Measurements from ENCODE around the gene IQSEC1. TPM values are rescaled to one million over a fixed set of nuclear protein-coding genes. Genes with fewer than 3 reads are reported as not detected.
A peak's percentile ranks its signal among the peaks of the same experiment; 100 is the strongest.

IQSEC1 gene
- total RNA-seq, 1 donor from 2014 or later: 31.3 TPM

DNA sequence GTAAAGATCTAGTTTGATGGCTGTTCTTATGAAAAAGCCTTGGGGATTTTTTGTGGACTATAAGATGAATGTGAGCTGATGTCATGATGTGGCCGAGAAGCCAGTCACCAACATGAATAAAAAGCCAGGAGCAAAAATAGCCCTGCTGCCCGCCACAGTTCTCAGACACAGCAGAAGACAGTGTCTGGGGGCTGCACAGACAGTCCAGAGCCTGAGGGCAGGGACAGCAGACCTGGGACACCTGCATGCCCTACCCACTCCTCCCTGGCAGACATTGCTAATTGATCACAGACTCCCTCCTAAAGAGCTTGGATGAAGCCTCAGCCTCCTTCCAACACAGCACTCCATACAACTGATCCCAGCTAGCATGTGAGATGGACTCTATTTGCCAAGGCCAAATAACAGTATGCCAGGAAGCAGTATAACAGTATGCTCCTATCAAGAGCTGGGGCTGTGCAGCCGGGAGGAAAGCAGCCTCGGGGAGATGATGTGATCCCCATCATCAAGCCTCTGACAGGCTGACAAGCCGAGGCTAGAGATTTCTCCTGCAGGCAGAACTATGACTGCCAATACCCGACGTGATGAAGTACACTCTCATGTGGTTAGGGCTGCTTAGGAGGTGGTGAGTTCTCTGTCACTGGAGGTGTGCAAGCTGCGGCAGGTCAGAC, 126.4 kb downstream of the IQSEC1 start:
- no peaks in the 10 kb centered on the region for H3K36me3 Mint-ChIP-seq (ENCODE audit: low read depth)
- no peaks in the 10 kb centered on the region for H3K9me3 Mint-ChIP-seq
- TF ChIP-seq CTCF (conservative IDR thresholded peaks at IDR 0.05): no peak
- H3K27me3 Mint-ChIP-seq (ENCODE audit: low read depth): no peaks in the 10 kb centered on the region
- no peak overlapping the region for H3K27ac Mint-ChIP-seq (ENCODE audit: unreplicated experiment)
- DNase-seq (ENCODE audit: low read depth, low spot score): no peak
- no peak overlapping the region for H3K4me3 Mint-ChIP-seq
- H3K4me1 Mint-ChIP-seq: peaks cover 29% of the 10 kb centered on the region

- H3K9me3 Mint-ChIP-seq: no peaks in the 10 kb centered on the region
- peaks cover 29% of the 10 kb centered on the region for H3K4me1 Mint-ChIP-seq
- H3K27me3 Mint-ChIP-seq (ENCODE audit: low read depth): no peaks in the 10 kb centered on the region
- peak overlapping the region; percentile 58 for H3K27ac Mint-ChIP-seq (ENCODE audit: unreplicated experiment)
- H3K36me3 Mint-ChIP-seq (ENCODE audit: low read depth): no peaks in the 10 kb centered on the region
- H3K4me3 Mint-ChIP-seq: no peak overlapping the region
- TF ChIP-seq CTCF (conservative IDR thresholded peaks at IDR 0.05): no peak
- no peak for DNase-seq (ENCODE audit: low read depth, low spot score)
These were observed 127.0 kb downstream of the IQSEC1 start for GRCh38 chr3:12946251-12946648.

GRCh38 chr3:12944849-12945248, 128.4 kb downstream of the IQSEC1 start:
- peak overlapping the region; percentile 47 for H3K4me3 Mint-ChIP-seq
- peak overlapping the region; percentile 82 for H3K27ac Mint-ChIP-seq (ENCODE audit: unreplicated experiment)

DNA sequence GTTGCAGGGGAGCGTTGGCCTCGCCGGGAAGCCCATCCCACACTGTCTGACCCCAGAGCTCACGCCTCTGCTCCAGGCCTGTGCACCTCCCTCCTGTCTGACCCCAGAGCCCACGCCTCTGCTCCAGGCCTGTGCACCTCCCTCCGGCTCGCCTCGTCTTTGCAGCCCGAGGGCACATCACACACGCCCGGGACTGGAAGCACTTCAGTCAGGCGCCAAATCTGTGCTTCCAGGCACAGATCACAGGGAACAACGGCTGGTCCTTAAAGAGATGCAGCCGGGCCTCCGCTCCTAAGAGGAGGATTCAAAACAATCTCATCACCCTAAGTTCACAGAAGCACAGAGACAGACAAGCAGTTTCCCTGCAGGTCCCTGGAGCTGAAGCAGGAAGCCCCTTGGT, 128.8 kb downstream of the IQSEC1 start:
- Mint-ChIP-seq H3K36me3 (ENCODE audit: low read depth) (no peaks in the 10 kb centered on the region), H3K27ac (ENCODE audit: unreplicated experiment) (peak overlapping the region; percentile 82), H3K27me3 (ENCODE audit: low read depth) (no peaks in the 10 kb centered on the region), H3K4me3 (peak overlapping the region; percentile 47), H3K9me3 (no peaks in the 10 kb centered on the region), H3K4me1 (peaks cover 29% of the 10 kb centered on the region)
- no peak for TF ChIP-seq CTCF (conservative IDR thresholded peaks at IDR 0.05)
- DNase-seq (ENCODE audit: low read depth, low spot score): peak; percentile 35

More at GRCh38 chr3:12944849-12945248, 128.4 kb downstream of the IQSEC1 start:
- DNase-seq (ENCODE audit: low read depth, low spot score): peak; percentile 38
- Mint-ChIP-seq H3K27me3 (ENCODE audit: low read depth) (no peaks in the 10 kb centered on the region), H3K4me1 (peaks cover 29% of the 10 kb centered on the region), H3K9me3 (no peaks in the 10 kb centered on the region), H3K36me3 (ENCODE audit: low read depth) (no peaks in the 10 kb centered on the region)
- TF ChIP-seq CTCF (conservative IDR thresholded peaks at IDR 0.05): no peak

DNA sequence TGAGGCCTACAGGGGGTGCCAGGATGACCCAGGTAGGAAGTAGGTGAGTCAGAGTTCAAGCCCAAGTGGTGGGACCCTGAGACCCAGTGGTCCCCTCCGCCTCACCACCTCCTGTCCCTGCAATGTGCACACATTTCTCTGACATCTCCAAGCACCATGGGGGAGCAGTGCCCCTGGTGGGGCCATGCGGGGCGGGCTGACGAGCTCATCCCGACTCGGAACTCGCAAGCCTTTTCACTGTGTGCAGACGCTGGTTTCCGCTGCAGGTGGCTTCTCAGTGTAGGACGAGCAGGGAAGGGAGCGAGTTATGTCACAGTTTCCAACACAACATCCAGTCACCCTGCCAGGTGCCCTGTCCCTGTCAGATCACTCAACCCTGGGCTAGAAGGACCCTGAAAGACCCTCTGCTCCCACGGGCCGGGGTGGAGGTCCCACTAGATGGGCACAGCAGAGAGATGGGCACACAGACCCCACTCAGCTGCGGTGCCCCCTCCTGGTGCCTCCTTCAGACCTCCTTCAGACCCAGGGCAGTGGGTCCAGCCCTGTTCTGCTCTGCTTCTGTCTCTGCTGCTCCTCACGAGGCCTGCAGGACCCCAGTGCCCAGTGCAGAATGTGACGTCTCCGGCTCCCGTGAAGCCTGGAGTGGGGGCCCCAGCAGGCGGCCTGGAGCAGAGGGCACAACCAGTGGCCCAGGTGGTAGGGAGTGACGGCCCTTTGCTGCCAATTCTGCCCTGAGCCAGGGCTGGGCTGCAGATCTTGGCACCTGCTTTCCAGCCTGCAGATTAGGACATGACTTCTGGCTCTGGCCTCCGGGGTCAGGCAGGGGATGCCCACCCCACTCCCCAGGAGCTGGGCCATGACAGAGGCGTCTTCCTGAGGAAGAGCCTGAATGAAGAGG, 129.9 kb downstream of the IQSEC1 start:
- Mint-ChIP-seq H3K27me3 (ENCODE audit: low read depth) (no peaks in the 10 kb centered on the region), H3K27ac (ENCODE audit: unreplicated experiment) (no peak overlapping the region), H3K4me3 (no peak overlapping the region)

More for the DNA sequence above, 129.9 kb downstream of the IQSEC1 start:
- Mint-ChIP-seq H3K9me3 (no peaks in the 10 kb centered on the region), H3K36me3 (ENCODE audit: low read depth) (no peaks in the 10 kb centered on the region), H3K4me1 (peaks cover 26% of the 10 kb centered on the region)
- TF ChIP-seq CTCF (conservative IDR thresholded peaks at IDR 0.05): no peak
- no peak for DNase-seq (ENCODE audit: low read depth, low spot score)
